H9 (cell line): Measurements from ENCODE around the gene PAK6. TPM values are rescaled to one million over a fixed set of nuclear protein-coding genes. Genes with fewer than 3 reads are reported as not detected.
A peak's percentile ranks its signal among the peaks of the same experiment; 100 is the strongest.

Experiments used
- DNase-seq: peaks from one replicate; pipeline ENCODE4 v3.0.0-alpha.2; 2017
- H2AFZ ChIP-seq: one replicate; pipeline ENCODE4 v1.6.1; 2013; ENCODE audit warnings: mild to moderate bottlenecking, low read length, control low read depth, moderate library complexity
- H2AK5ac ChIP-seq: 2 replicates; pipeline ENCODE4 v1.6.1; 2013; ENCODE audit warnings: low read length, control low read depth, mixed read lengths; ENCODE audit not compliant: insufficient read length
- H2BK120ac ChIP-seq: one replicate; pipeline ENCODE4 v1.6.1; 2013; ENCODE audit warnings: low read depth, mild to moderate bottlenecking, low read length, control low read depth, inconsistent platforms; ENCODE audit not compliant: poor library complexity, severe bottlenecking
- H2BK12ac ChIP-seq: 2 replicates; pipeline ENCODE4 v1.6.1; 2013; ENCODE audit warnings: low read length, control low read depth, mixed read lengths, low read depth; ENCODE audit not compliant: insufficient read length
- H2BK15ac ChIP-seq: 2 replicates; pipeline ENCODE4 v1.6.1; 2013; ENCODE audit warnings: low read depth, low read length, control low read depth
- H2BK20ac ChIP-seq: one replicate; pipeline ENCODE4 v1.6.1; 2013; ENCODE audit warnings: low read depth, mild to moderate bottlenecking, low read length, control low read depth, inconsistent platforms; ENCODE audit not compliant: poor library complexity, severe bottlenecking
- H2BK5ac ChIP-seq: 2 replicates; pipeline ENCODE4 v1.6.1; 2013; ENCODE audit warnings: low read length, control low read depth, mixed read lengths; ENCODE audit not compliant: insufficient read length
- H3K14ac ChIP-seq: 2 replicates; pipeline ENCODE4 v1.6.1; 2013; ENCODE audit warnings: low read length, control low read depth; ENCODE audit not compliant: insufficient read depth
- H3K18ac ChIP-seq: 2 replicates; pipeline ENCODE4 v1.6.1; 2013; ENCODE audit warnings: low read depth, mild to moderate bottlenecking, mixed read lengths, low read length, control low read depth; ENCODE audit not compliant: insufficient read length
- H3K23ac ChIP-seq: 2 replicates; pipeline ENCODE4 v1.6.1; 2013; ENCODE audit warnings: low read length, control low read depth, mixed read lengths, low read depth; ENCODE audit not compliant: insufficient read length
- H3K23me2 ChIP-seq: 2 replicates; pipeline ENCODE4 v1.6.1; 2013; ENCODE audit warnings: low read depth, mild to moderate bottlenecking, mixed read lengths, low read length, control low read depth; ENCODE audit not compliant: insufficient read length, poor library complexity, severe bottlenecking
- H3K27ac ChIP-seq: 2 replicates; pipeline ENCODE4 v1.5.1; 2013; ENCODE audit warnings: low read length, control low read depth, mixed read lengths, low read depth; ENCODE audit not compliant: insufficient read length
- H3K27me3 ChIP-seq: 2 replicates; pipeline ENCODE4 v1.6.1; 2013; ENCODE audit warnings: low read length, control low read depth, inconsistent platforms; ENCODE audit not compliant: insufficient read depth
- H3K4ac ChIP-seq: 2 replicates; pipeline ENCODE4 v1.6.1; 2013; ENCODE audit warnings: low read depth, mild to moderate bottlenecking, control low read depth, inconsistent platforms, low read length, moderate library complexity
- H3K4me1 ChIP-seq: 2 replicates; pipeline ENCODE4 v1.6.1; 2013; ENCODE audit warnings: low read length, control low read depth, inconsistent platforms; ENCODE audit not compliant: insufficient read depth
- H3K4me2 ChIP-seq: 2 replicates; pipeline ENCODE4 v1.6.1; 2013; ENCODE audit warnings: low read length, control low read depth, mixed read lengths; ENCODE audit not compliant: insufficient read length, insufficient read depth
- H3K56ac ChIP-seq: 2 replicates; pipeline ENCODE4 v1.6.1; 2013; ENCODE audit warnings: low read depth, mild to moderate bottlenecking, mixed read lengths, low read length, control low read depth; ENCODE audit not compliant: insufficient read length
- H3K79me1 ChIP-seq: 2 replicates; pipeline ENCODE4 v1.6.1; 2013; ENCODE audit warnings: low read depth, mild to moderate bottlenecking, moderate library complexity, low read length, control low read depth, inconsistent platforms; ENCODE audit not compliant: insufficient read depth, poor library complexity, severe bottlenecking
- H3K79me2 ChIP-seq: 2 replicates; pipeline ENCODE4 v1.6.1; 2013; ENCODE audit warnings: low read length, control low read depth, inconsistent platforms; ENCODE audit not compliant: insufficient read depth
- H3K9ac ChIP-seq: 2 replicates; pipeline ENCODE4 v1.6.1; 2013; ENCODE audit warnings: low read length, control low read depth, mixed read lengths; ENCODE audit not compliant: insufficient read length; ENCODE audit errors: extremely low read depth
- H3K9me3 ChIP-seq: one replicate; pipeline ENCODE4 v1.6.1; 2013; ENCODE audit warnings: low read depth, low read length, inconsistent platforms; ENCODE audit not compliant: control insufficient read depth
- H3T11ph ChIP-seq: one replicate; pipeline ENCODE4 v1.6.1; 2013; ENCODE audit warnings: mild to moderate bottlenecking, low read length, control low read depth, inconsistent platforms
- H4K20me1 ChIP-seq: one replicate; pipeline ENCODE4 v1.6.1; 2013; ENCODE audit not compliant: control insufficient read depth, insufficient read length, insufficient read depth
- H4K5ac ChIP-seq: 2 replicates; pipeline ENCODE4 v1.6.1; 2013; ENCODE audit warnings: low read depth, mild to moderate bottlenecking, mixed read lengths, low read length, control low read depth; ENCODE audit not compliant: insufficient read length
- H4K8ac ChIP-seq: replicated peaks from 2 replicates; pipeline ENCODE4 v1.6.1; 2013; ENCODE audit warnings: low read length, control low read depth, mixed read lengths, low read depth; ENCODE audit not compliant: insufficient read length
- H4K91ac ChIP-seq: 2 replicates; pipeline ENCODE4 v1.6.1; 2013; ENCODE audit warnings: low read depth, mild to moderate bottlenecking, moderate library complexity, mixed read lengths, low read length, control low read depth; ENCODE audit not compliant: insufficient read length
- H3K27ac Mint-ChIP-seq, 3 experiments: 2 replicates in 2 of 3; 3 replicates in 1 of 3; pipeline ENCODE4 v1.8.0; 2020 to 2021; ENCODE audit warnings: mixed read lengths in 3 of 3, mild to moderate bottlenecking in 1 of 3, moderate library complexity in 1 of 3
- H3K27me3 Mint-ChIP-seq: 2 replicates; pipeline ENCODE4 v1.8.0; 2021; ENCODE audit warnings: low read depth, mild to moderate bottlenecking, moderate library complexity, mixed read lengths
- H3K36me3 Mint-ChIP-seq, 3 experiments: 2 replicates in 2 of 3; 3 replicates in 1 of 3; pipeline ENCODE4 v1.8.0; 2020 to 2021; ENCODE audit warnings: low read depth in 3 of 3, mixed read lengths in 3 of 3; ENCODE audit not compliant: insufficient read depth in 1 of 3
- H3K4me1 Mint-ChIP-seq, 2 experiments: 2 replicates each; pipeline ENCODE4 v1.8.0; 2020; ENCODE audit warnings: mixed read lengths in 2 of 2
- H3K4me3 Mint-ChIP-seq, 2 experiments: 2 replicates in 1 of 2; 3 replicates in 1 of 2; pipeline ENCODE4 v1.8.0; 2020 to 2021; ENCODE audit warnings: mild to moderate bottlenecking in 2 of 2, mixed read lengths in 2 of 2, moderate library complexity in 1 of 2
- H3K9me3 Mint-ChIP-seq, 2 experiments: 2 replicates in 1 of 2; 3 replicates in 1 of 2; pipeline ENCODE4 v1.8.0; 2020; ENCODE audit warnings: mild to moderate bottlenecking in 2 of 2, mixed read lengths in 2 of 2, moderate library complexity in 1 of 2
- CTCF ChIP-seq: fragments of 200-600 bp; sonication (generic); conservative IDR thresholded peaks from 3 replicates; pipeline ENCODE4 v1.8.0; 2021; ENCODE audit warnings: antibody characterized with exemption, mild to moderate bottlenecking
- WGBS: extraction: QIAGEN DNeasy Blood & Tissue Kit; methylation state at CpG from one replicate; pipeline ENCODE4 v1.1.7; 2013; ENCODE audit warnings: missing lambda C conversion rate, low lambda C conversion rate, mixed read lengths; ENCODE audit not compliant: insufficient read length; ENCODE audit errors: extremely low coverage; 5-methylcytosine and 5-hydroxymethylcytosine counted together
- total RNA-seq: library from RNA; stranded (reverse); gene quantifications from 2 replicates; pipeline ENCODE4 v1.2.1, GENCODE V29; 2021

Gene PAK6
- total RNA-seq, 1 experiment from 2014 or later = 7.4 TPM

DNA sequence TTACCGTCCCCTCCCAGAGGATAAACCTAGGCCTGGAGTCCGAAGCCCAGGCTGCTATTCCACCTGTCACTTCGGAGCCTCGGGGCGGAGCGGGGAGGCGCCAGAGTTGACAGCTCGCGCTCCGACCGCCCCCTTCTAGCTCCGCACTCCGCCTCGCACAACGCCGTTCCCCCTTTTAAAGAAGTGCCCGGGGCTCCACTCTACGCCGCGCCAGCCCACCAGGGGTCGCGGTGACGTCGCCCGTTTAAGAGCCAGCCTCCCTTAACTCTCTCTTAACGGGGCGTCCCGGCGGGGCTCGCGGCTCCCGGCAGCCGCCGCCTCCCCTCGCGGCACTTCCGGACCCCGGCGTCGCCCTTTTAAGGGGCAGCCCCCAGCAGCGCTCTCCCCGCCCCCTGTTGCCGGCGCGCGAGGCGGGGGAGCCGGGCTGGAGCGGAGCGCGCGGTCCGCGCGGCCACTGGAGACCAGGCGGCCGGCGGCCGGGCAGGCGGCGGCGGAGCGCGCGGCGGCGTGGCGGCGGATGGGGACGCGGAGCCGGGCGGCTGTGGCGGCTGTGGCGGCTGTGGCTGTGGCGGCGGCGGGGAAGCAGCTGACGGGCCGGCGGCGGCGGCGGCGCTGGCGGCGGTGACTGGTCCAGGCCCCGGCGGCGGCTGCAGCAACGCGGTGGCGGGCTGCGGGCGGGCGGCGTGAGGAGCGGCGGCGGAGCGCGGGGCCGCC is 84.5 kb downstream of the PAK6 start, which contains the start of gene INAFM2:
INAFM2 (plus strand) TSS at position 454 of the 714 bp plus-strand sequence. CDS start 364 bp downstream, outside the sequence.
- peaks cover 38% of the 10 kb centered on the region for H3K27me3 Mint-ChIP-seq
- no peak within 1 kb of the TSS for H2AFZ ChIP-seq
- peak within 1 kb of the TSS; percentile 58 for H3K4me2 ChIP-seq
- peak within 1 kb of the TSS; percentile 67 to 85 for H3K4me3 Mint-ChIP-seq
- H4K8ac ChIP-seq = no peak within 1 kb of the TSS
- no peaks in the 10 kb centered on the region for H3K79me1 ChIP-seq
- H3K23ac ChIP-seq = no peak within 1 kb of the TSS
- no peak within 1 kb of the TSS for H2AK5ac ChIP-seq
- no CpG with 5 or more reads among the region's 103 CpGs for WGBS
- peaks cover 23% of the 10 kb centered on the region; the same call in 1 of the 2 replicates for H3K4me1 ChIP-seq
- no peak within 1 kb of the TSS for H2BK20ac ChIP-seq
- peak; percentile 60 for TF ChIP-seq CTCF
- H4K20me1 ChIP-seq = no peaks in the 10 kb centered on the region
- H3K36me3 Mint-ChIP-seq = peaks cover 0 to 9% (median 6%) of the 10 kb centered on the region in 3 experiments; a peak in 4 of 7 replicates
- no peak within 1 kb of the TSS; the same call in 1 of the 2 replicates for H3K14ac ChIP-seq
- no peak within 1 kb of the TSS for H3K4ac ChIP-seq
- no peak within 1 kb of the TSS for H3K9ac ChIP-seq
- no peak within 1 kb of the TSS for H2BK120ac ChIP-seq
- peaks cover 53 to 58% of the 10 kb centered on the region in 2 experiments for H3K4me1 Mint-ChIP-seq
- H3K23me2 ChIP-seq = peaks cover 10% of the 10 kb centered on the region
- no peak within 1 kb of the TSS for H3K27ac Mint-ChIP-seq
- H2BK5ac ChIP-seq = no peak within 1 kb of the TSS
- no peak within 1 kb of the TSS for H3T11ph ChIP-seq
- no peak within 1 kb of the TSS for H3K27ac ChIP-seq
- no peak within 1 kb of the TSS for H2BK15ac ChIP-seq
- peak; percentile 96 for DNase-seq
- no peak within 1 kb of the TSS for H2BK12ac ChIP-seq
- H3K9me3 Mint-ChIP-seq = peaks cover 0 to 6% of the 10 kb centered on the region in 2 experiments; a peak in 1 of 5 replicates
- no peak within 1 kb of the TSS for H4K5ac ChIP-seq
- no peaks in the 10 kb centered on the region; the same call in 1 of the 2 replicates for H3K27me3 ChIP-seq
- no peaks in the 10 kb centered on the region for H3K79me2 ChIP-seq
- H3K18ac ChIP-seq = no peak within 1 kb of the TSS
- H4K91ac ChIP-seq = no peak within 1 kb of the TSS
- no peak within 1 kb of the TSS for H3K56ac ChIP-seq
- no peaks in the 10 kb centered on the region for H3K9me3 ChIP-seq
